K562 (cell line): ENCODE measurements around the gene TRAK1. TPM values are rescaled to one million over a fixed set of nuclear protein-coding genes. Genes with fewer than 3 reads are reported as not detected.

Experiments used
- ATAC-seq: fragments of 200-7000 bp; cut with Tn5 transposase; 3 replicates; pipeline ENCODE4 v1.9.1; 2020; ENCODE audit warnings: moderate library complexity
- BruUV-seq: library from RNA; stranded (reverse); fragments of 400-500 nt; replicated peaks from 2 replicates; lab custom pipeline; 2021; lab: Mats Ljungman, UMichigan
- CTCF ChIA-PET: fragments of 300-600 bp; formaldehyde crosslinking; extraction: SDS; loops from one replicate; lab custom pipeline; 2021; ENCODE audit warnings: low intra/inter-chr PET ratio; lab: Yijun Ruan, JAX
- POLR2A ChIA-PET: fragments of 300-600, 350-650 bp; sonication (Branson Sonifier 250); formaldehyde crosslinking; extraction: SDS; loops from one replicate; lab custom pipeline; 2021; ENCODE audit warnings: antibody characterized with exemption, inconsistent platforms; lab: Yijun Ruan, JAX
- DNase-seq, 4 experiments: peaks; one replicate each; pipeline versions ENCODE4 v3.0.0 to v3.0.0-alpha.2; 2011 to 2018; ENCODE audit warnings: low spot score in 3 of 4, mixed read lengths in 3 of 4; ENCODE audit errors: extremely low read depth in 1 of 4
- FAIRE-seq: peaks from 2 replicates; lab custom pipeline; 2011; peaks lifted over from hg19 to GRCh38; lab: Jason Lieb, UNC
- H2AFZ ChIP-seq: 2 replicates; pipeline ENCODE4 v1.6.0; 2011; ENCODE audit warnings: low read depth, low read length, control low read depth, inconsistent platforms
- H3K27ac ChIP-seq: fragments of 200-600 bp; 3 replicates; pipeline ENCODE4 v1.8.0; 2011; ENCODE audit warnings: low read depth, mild to moderate bottlenecking, control low read depth, inconsistent platforms, low read length, moderate library complexity, mixed read lengths; ENCODE audit errors: extremely low read depth
- H3K27me3 ChIP-seq, 2 experiments: fragments of 300-600 bp in 1 of 2; 2 replicates in 1 of 2; 3 replicates in 1 of 2; pipeline versions ENCODE4 v1.6.0 to v1.8.0; 2011; ENCODE audit warnings: inconsistent platforms in 2 of 2, low read length in 2 of 2, mild to moderate bottlenecking in 1 of 2, mixed read lengths in 1 of 2, moderate library complexity in 1 of 2; ENCODE audit not compliant: control insufficient read depth in 2 of 2, insufficient read depth in 2 of 2
- H3K36me3 ChIP-seq: fragments of 300-600 bp; 3 replicates; pipeline ENCODE4 v1.8.0; 2011; ENCODE audit warnings: mild to moderate bottlenecking, low read length, inconsistent platforms; ENCODE audit not compliant: control insufficient read depth, insufficient read depth
- H3K4me1 ChIP-seq, 2 experiments: fragments of 200-600 bp in 1 of 2; replicated peaks in 1 of 2; 2 replicates in 1 of 2; 3 replicates in 1 of 2; pipeline versions ENCODE4 v1.5.1 to v1.8.0; 2011; ENCODE audit warnings: inconsistent platforms in 2 of 2, low read length in 2 of 2, mild to moderate bottlenecking in 1 of 2, mixed read lengths in 1 of 2, moderate library complexity in 1 of 2; ENCODE audit not compliant: control insufficient read depth in 2 of 2, insufficient read depth in 2 of 2
- H3K4me2 ChIP-seq: 2 replicates; pipeline ENCODE4 v1.6.1; 2011; ENCODE audit warnings: low read length, control low read depth, inconsistent platforms, mixed read lengths; ENCODE audit not compliant: insufficient read depth
- H3K4me3 ChIP-seq: fragments of 200-600 bp; sonication (generic), shearing (Covaris generic); 2 replicates; pipeline ENCODE4 v1.5.1; 2016; ENCODE audit warnings: control low read depth, inconsistent platforms
- H3K79me2 ChIP-seq: fragments of 200-600 bp; 3 replicates; pipeline ENCODE4 v1.8.0; 2011; ENCODE audit warnings: low read length, inconsistent platforms; ENCODE audit not compliant: control insufficient read depth, insufficient read depth
- H3K9ac ChIP-seq, 2 experiments: 2 replicates each; pipeline versions ENCODE4 v1.6.0 to v1.6.1; 2011; ENCODE audit warnings: low read depth in 2 of 2, low read length in 2 of 2, control low read depth in 1 of 2, inconsistent platforms in 1 of 2, mild to moderate bottlenecking in 1 of 2, mixed read lengths in 1 of 2; ENCODE audit not compliant: insufficient read depth in 1 of 2
- H3K9me1 ChIP-seq: one replicate; pipeline ENCODE4 v1.6.0; 2011; ENCODE audit warnings: inconsistent platforms, mild to moderate bottlenecking, low read length, moderate library complexity; ENCODE audit not compliant: control insufficient read depth, insufficient read depth
- H3K9me3 ChIP-seq: replicated peaks from 2 replicates; pipeline ENCODE4 v1.5.1; 2011; ENCODE audit warnings: low read depth, low read length, inconsistent platforms; ENCODE audit not compliant: control insufficient read depth, insufficient read depth
- H4K20me1 ChIP-seq: replicated peaks from 2 replicates; pipeline ENCODE4 v1.6.1; 2011; ENCODE audit warnings: low read length, inconsistent platforms, mixed read lengths; ENCODE audit not compliant: control insufficient read depth, insufficient read depth
- ZNF609 ChIP-seq: sonication (generic); formaldehyde crosslinking; IDR thresholded peaks from 2 replicates; pipeline ENCODE4 v1.8.1; 2023; ENCODE audit warnings: missing genetic modification reagents, mild to moderate bottlenecking, borderline replicate concordance
- WGBS: fragments of 100-300 bp; shearing (Covaris generic); methylation state at CpG from one replicate; pipeline ENCODE4 v1.1.6; 2016; ENCODE audit warnings: low coverage, mixed read lengths; ENCODE audit not compliant: insufficient coverage; ENCODE audit errors: missing lambda C conversion rate; 5-methylcytosine and 5-hydroxymethylcytosine counted together
- in situ Hi-C: fragments of 300-500 bp; cut with MboI; formaldehyde crosslinking; loops from 4 replicates; pipeline ENCODE4 v1.15.0; 2018; ENCODE audit warnings: inconsistent platforms, mixed read lengths
- intact Hi-C: fragments of 100-400 bp; cut with micrococcal nuclease; formaldehyde crosslinking; loops from 2 replicates; pipeline ENCODE4 v1.14.2; 2022
- polyA plus RNA-seq, 8 experiments: library from polyadenylated mRNA; depleted of rRNA in 4 of 8; stranded (reverse) in 5 of 8; unstranded in 3 of 8; fragments of >200 nt; fragmentation: Nextera tagmentation in 2 of 8; fragmentation: Illumina TruSeq in 1 of 8; extraction: Ambion mirVana in 2 of 8; extraction: Trizol in 1 of 8; gene quantifications; 2 replicates each; pipeline versions ENCODE4 v1.2.1 to v1.2.3, GENCODE V29; 2011 to 2014; ENCODE audit warnings: inconsistent platforms in 1 of 8, missing spikeins in 1 of 8
- total RNA-seq, 7 experiments: library from RNA; depleted of rRNA in 6 of 7; stranded (reverse); fragments of >200 nt in 6 of 7; fragmentation: Illumina TruSeq in 2 of 7; extraction: Trizol in 2 of 7; gene quantifications; 2 replicates each; pipeline versions ENCODE4 v1.2.1 to v1.2.3, GENCODE V29; 2011 to 2021; ENCODE audit warnings: low replicate concordance in 1 of 7

Gene TRAK1
- total and polyA plus RNA-seq, 9 of the 15 experiments (the other 6 are each of a cell fraction or from before 2014, with no cell fraction given) = 5.3 to 28.5 (median 17.5) TPM

- intact Hi-C loops = loop anchor here (10.0 kb wide), 1 partner anchor 419 kb away; no protein-coding TSS in a partner anchor
- no peaks in the 10 kb centered on the region for H3K9me1 ChIP-seq
- no peaks in the 10 kb centered on the region for H3K9me3 ChIP-seq
These were observed 23.1 kb downstream of the TRAK1 start for GRCh38 chr3:42114130-42114725.

More at GRCh38 chr3:42114130-42114725, 23.1 kb downstream of the TRAK1 start:
- FAIRE-seq = no peak
- Histone ChIP-seq H3K4me3 (no peak overlapping the region), H3K27me3 (no peaks in the 10 kb centered on the region), H3K36me3 (0 out of 3 replicates have a peak, but pooled peaks cover 2% of the 10 kb centered on the region), H3K4me1 (peaks cover 5 to 6% of the 10 kb centered on the region in 2 experiments; a peak in 4 of 5 replicates), H4K20me1 (peaks cover 14% of the 10 kb centered on the region; the same call in 1 of the 2 replicates), H3K27ac (no peak overlapping the region), H2AFZ (no peak overlapping the region), H3K4me2 (no peak overlapping the region), H3K79me2 (no peaks in the 10 kb centered on the region), H3K9ac (no peak overlapping the region)
- DNase-seq = no peak
- no peak for TF ChIP-seq ZNF609 (CRISPR knock-in tag)
- ChIA-PET POLR2A (no interaction called here), CTCF (no interaction called here)
- ATAC-seq = no peak
- BruUV-seq = no TSS peak
- 65% methylated on average over 4 of the region's 4 CpGs for WGBS
- in situ Hi-C loops = loop anchor here (25.0 kb wide), 1 partner anchor 427 kb away; no protein-coding TSS in a partner anchor
